ENCODE results near the gene ERCC2.

The ERCC2 gene

GRCh38 chr19:45401815-45402214 lies 31.4 kb upstream of the ERCC2 start:
- DNase-seq (ENCODE audit: low read depth): no peak

- no peak for DNase-seq (ENCODE audit: low read depth)
Measured at GRCh38 chr19:45400192-45400591, 29.8 kb upstream of the ERCC2 start.

- no peak for DNase-seq (ENCODE audit: low read depth)
Measured at GRCh38 chr19:45395821-45396617, 25.6 kb upstream of the ERCC2 start.

- no peak for DNase-seq (ENCODE audit: low read depth)
Measured at GRCh38 chr19:45391871-45392665, 21.7 kb upstream of the ERCC2 start.

GRCh38 chr19:45391346-45391745 lies 21.0 kb upstream of the ERCC2 start:
- no peak for DNase-seq (ENCODE audit: low read depth)

GRCh38 chr19:45385392-45386221 lies 15.2 kb upstream of the ERCC2 start:
- no peak for DNase-seq (ENCODE audit: low read depth)

- no peak for DNase-seq (ENCODE audit: low read depth)
Measured at GRCh38 chr19:45382426-45382825, 12.1 kb upstream of the ERCC2 start.

GRCh38 chr19:45380107-45380506 lies 9.7 kb upstream of the ERCC2 start:
- DNase-seq (ENCODE audit: low read depth): no peak

GRCh38 chr19:45376045-45376724 lies 5.8 kb upstream of the ERCC2 start:
- no peak for DNase-seq (ENCODE audit: low read depth)

GRCh38 chr19:45368737-45369340 lies 1.5 kb downstream of the ERCC2 start:
- DNase-seq (ENCODE audit: low read depth): no peak

GRCh38 chr19:45368127-45368526 lies 2.2 kb downstream of the ERCC2 start:
- no peak for DNase-seq (ENCODE audit: low read depth)

- no peak for DNase-seq (ENCODE audit: low read depth)
Measured at GRCh38 chr19:45364696-45365095, 5.7 kb downstream of the ERCC2 start.

- DNase-seq (ENCODE audit: low read depth): no peak
Measured at GRCh38 chr19:45363861-45364459, 6.4 kb downstream of the ERCC2 start.

GRCh38 chr19:45362291-45362690 lies 8.1 kb downstream of the ERCC2 start:
- no peak for DNase-seq (ENCODE audit: low read depth)

GRCh38 chr19:45361608-45362007 lies 8.8 kb downstream of the ERCC2 start:
- DNase-seq (ENCODE audit: low read depth): no peak

GRCh38 chr19:45358213-45358792 lies 12.1 kb downstream of the ERCC2 start:
- DNase-seq (ENCODE audit: low read depth): no peak

- no peak for DNase-seq (ENCODE audit: low read depth)
Measured at GRCh38 chr19:45357445-45357783, 13.0 kb downstream of the ERCC2 start.

GRCh38 chr19:45356760-45357444 lies 13.5 kb downstream of the ERCC2 start:
- no peak for DNase-seq (ENCODE audit: low read depth)

GRCh38 chr19:45355910-45356309 lies 14.5 kb downstream of the ERCC2 start:
- no peak for DNase-seq (ENCODE audit: low read depth)

- DNase-seq (ENCODE audit: low read depth): no peak
Measured at GRCh38 chr19:45355402-45355801, 15.0 kb downstream of the ERCC2 start.
